ENCODE data around the gene TCP11X2. TPM values are rescaled to one million over a fixed set of nuclear protein-coding genes. Genes with fewer than 3 reads are reported as not detected.
"Not testable (repeated sequence)": the region's sequence is repeated elsewhere in the genome, so short reads cannot be mapped to it uniquely, and the experiment has no call there.

The TCP11X2 gene
- total and polyA plus RNA-seq, 7 donors = not detected

- no peaks in the 10 kb centered on the region for H3K36me3 ChIP-seq (ENCODE audit: insufficient read depth in 1 of 2, low read depth in 1 of 2)
- ATAC-seq = no peak
- no peaks in the 10 kb centered on the region for H3K9me3 ChIP-seq
- TF ChIP-seq CTCF (IDR thresholded peaks at IDR 0.05) = no peak
- WGBS, 3 donors = 83 to 99% (median 86%) methylated on average over 2 of the region's 2 CpGs
- intact Hi-C loops (cut with DNase I) = no loop called here
- no peak overlapping the region for H3K4me3 ChIP-seq
- H3K4me1 ChIP-seq = no peaks in the 10 kb centered on the region
- no peak overlapping the region for H3K27ac ChIP-seq
- peaks cover 0 to 13% (median 0%) of the 10 kb centered on the region in 3 donors for H3K27me3 ChIP-seq (ENCODE audit: insufficient read depth in 3 of 3, low read length in 2 of 3)
- DNase-seq = no peak
These were observed 27.1 kb upstream of the TCP11X2 start for GRCh38 chrX:102498732-102499131.

DNA sequence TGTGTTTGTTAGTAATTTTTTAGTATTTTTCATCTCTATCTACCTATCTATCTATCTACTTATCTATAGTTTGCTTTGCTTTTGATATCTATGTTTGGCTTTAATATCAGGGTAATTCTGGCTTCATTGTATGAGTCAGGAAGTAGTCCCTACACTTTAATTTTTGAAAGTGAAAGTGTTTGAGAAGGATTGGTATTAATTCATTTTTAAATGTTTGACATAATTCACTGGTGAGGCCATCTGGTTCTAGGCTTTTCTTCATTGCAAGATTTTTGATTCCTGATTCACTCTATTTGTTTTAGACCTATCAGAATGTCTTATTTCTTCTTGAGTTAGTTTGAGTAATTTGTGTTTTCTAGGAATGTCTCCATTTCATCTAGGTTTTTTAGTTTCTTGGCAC is 20.2 kb upstream of the TCP11X2 start:
- ATAC-seq = no peak
- no peaks in the 10 kb centered on the region for H3K36me3 ChIP-seq (ENCODE audit: insufficient read depth in 1 of 2, low read depth in 1 of 2)
- no peak overlapping the region for H3K27ac ChIP-seq
- no peak for DNase-seq
- H3K9me3 ChIP-seq = no peaks in the 10 kb centered on the region
- TF ChIP-seq CTCF (IDR thresholded peaks at IDR 0.05) = no peak
- H3K4me1 ChIP-seq = no peaks in the 10 kb centered on the region
- H3K27me3 ChIP-seq (ENCODE audit: insufficient read depth in 3 of 3, low read length in 2 of 3) = peaks cover 0 to 5% (median 0%) of the 10 kb centered on the region in 3 donors
- intact Hi-C loops (cut with DNase I) = no loop called here
- H3K4me3 ChIP-seq = no peak overlapping the region

- 0 to 31% (median 23%) methylated on average over 1 to 2 of the region's 5 CpGs for WGBS, 3 donors
These were observed 7.2 kb upstream of the TCP11X2 start for GRCh38 chrX:102478765-102479164.

DNA sequence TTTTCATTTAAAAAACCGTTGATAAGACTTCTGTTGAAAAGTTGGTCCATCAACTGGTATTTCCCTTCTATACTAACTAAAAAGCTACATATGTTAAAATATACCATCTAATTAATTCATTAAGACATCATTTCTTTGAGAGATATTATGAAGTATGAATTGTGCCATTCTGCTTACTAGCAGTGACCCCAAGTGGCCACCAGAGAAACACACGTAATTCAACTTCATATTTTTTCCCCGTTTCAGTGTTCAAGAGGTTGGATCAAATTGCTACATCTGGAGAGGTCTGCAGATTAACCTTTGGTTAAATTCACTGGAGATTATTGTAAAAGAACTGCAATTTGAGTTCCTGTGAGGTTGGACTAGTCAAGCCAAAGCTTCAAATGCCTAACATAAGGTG is 1.4 kb downstream of the TCP11X2 start:
- H3K27ac ChIP-seq; H3K4me3 ChIP-seq; H3K27me3 ChIP-seq (ENCODE audit: insufficient read depth in 3 of 3, low read length in 2 of 3); H3K4me1 ChIP-seq; intact Hi-C loops (cut with DNase I); ATAC-seq; H3K36me3 ChIP-seq (ENCODE audit: insufficient read depth in 1 of 2, low read depth in 1 of 2); DNase-seq; H3K9me3 ChIP-seq: not testable (repeated sequence)
- no CpG with 5 or more reads among the region's 3 CpGs for WGBS, 3 donors

More at GRCh38 chrX:102478765-102479164, 7.2 kb upstream of the TCP11X2 start:
- ATAC-seq; DNase-seq; H3K27me3 ChIP-seq (ENCODE audit: insufficient read depth in 3 of 3, low read length in 2 of 3); H3K9me3 ChIP-seq; H3K4me1 ChIP-seq; H3K36me3 ChIP-seq (ENCODE audit: insufficient read depth in 1 of 2, low read depth in 1 of 2); H3K27ac ChIP-seq; H3K4me3 ChIP-seq; intact Hi-C loops (cut with DNase I): not testable (repeated sequence)

DNA sequence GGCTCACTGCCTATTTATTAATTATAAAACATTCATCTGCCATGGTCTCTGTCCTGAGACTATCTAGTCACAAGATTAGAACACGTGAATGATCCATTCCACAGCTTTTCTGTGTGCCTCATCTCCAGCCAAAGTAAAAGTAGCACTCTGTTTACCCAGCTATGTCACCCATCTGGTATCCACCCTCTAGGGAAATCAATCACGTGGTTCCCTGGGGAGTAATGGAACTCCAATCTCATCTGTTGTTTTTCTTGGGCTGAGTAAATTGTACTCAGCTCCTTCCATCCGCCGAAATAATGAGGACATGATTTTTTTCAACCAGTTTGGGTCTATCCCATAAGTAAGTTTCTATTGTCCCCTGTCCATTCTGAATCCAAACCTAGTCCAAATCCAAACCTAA is 13.0 kb downstream of the TCP11X2 start:
- H3K27ac ChIP-seq; DNase-seq; H3K36me3 ChIP-seq (ENCODE audit: insufficient read depth in 1 of 2, low read depth in 1 of 2); H3K9me3 ChIP-seq; intact Hi-C loops (cut with DNase I); H3K27me3 ChIP-seq (ENCODE audit: insufficient read depth in 3 of 3, low read length in 2 of 3); H3K4me3 ChIP-seq; H3K4me1 ChIP-seq; ATAC-seq: not testable (repeated sequence)
- WGBS, 3 donors = no CpG with 5 or more reads among the region's 4 CpGs

GRCh38 chrX:102439908-102440307 is 31.7 kb downstream of the TCP11X2 start, which contains the start of gene NXF2B:
Gene NXF2B, minus strand, starts transcription at chrX:102440008. Its CDS starts 59,972 bp downstream, at chrX:102380036.
- H3K9me3 ChIP-seq; H3K27me3 ChIP-seq (ENCODE audit: insufficient read depth in 3 of 3, low read length in 2 of 3); H3K27ac ChIP-seq; H3K4me3 ChIP-seq; ATAC-seq; H3K4me1 ChIP-seq; intact Hi-C loops (cut with DNase I); H3K36me3 ChIP-seq (ENCODE audit: insufficient read depth in 1 of 2, low read depth in 1 of 2); DNase-seq: not testable (repeated sequence)
- WGBS, 3 donors = no CpG with 5 or more reads among the region's 11 CpGs

GRCh38 chrX:102414493-102414892 is 57.1 kb downstream of the TCP11X2 start:
- H3K4me3 ChIP-seq; H3K4me1 ChIP-seq; H3K27me3 ChIP-seq (ENCODE audit: insufficient read depth in 3 of 3, low read length in 2 of 3); DNase-seq; H3K27ac ChIP-seq; H3K36me3 ChIP-seq (ENCODE audit: insufficient read depth in 1 of 2, low read depth in 1 of 2); ATAC-seq; H3K9me3 ChIP-seq; intact Hi-C loops (cut with DNase I): not testable (repeated sequence)
- WGBS, 3 donors = no CpG with 5 or more reads among the region's 4 CpGs

Other genes with a start within 250 kb of the TCP11X2 start
- not detected for gene NXF2, start 224.6 kb downstream of the TCP11X2 start, total RNA-seq
- gene NXF2, start 224.6 kb downstream of the TCP11X2 start, polyA plus RNA-seq = not detected
- not detected for gene NXF2B, start 31.8 kb downstream of the TCP11X2 start, total RNA-seq
- gene NXF2B, start 31.8 kb downstream of the TCP11X2 start, polyA plus RNA-seq = not detected
- under 1 TPM in 1 of 4 donors, not detected in 3; 0.43 TPM for gene TMSB15A, start 44.9 kb upstream of the TCP11X2 start, total RNA-seq
- under 1 TPM in 1 of 3 donors, not detected in 2; 0.23 TPM for gene TMSB15A, start 44.9 kb upstream of the TCP11X2 start, polyA plus RNA-seq
- gene ARMCX5, start 127.7 kb upstream of the TCP11X2 start, total RNA-seq = 1 to 10 TPM; 2.9 to 7.4 (median 3.9) TPM
- gene ARMCX5, start 127.7 kb upstream of the TCP11X2 start, polyA plus RNA-seq = 1 to 10 TPM; 2.4 to 4.2 (median 2.9) TPM
- 1 to 10 TPM; 1.2 to 7.2 (median 2.5) TPM for gene GPRASP1, start 179.7 kb upstream of the TCP11X2 start, total RNA-seq
- gene GPRASP1, start 179.7 kb upstream of the TCP11X2 start, polyA plus RNA-seq = under 1 TPM; 0.43 to 0.89 (median 0.84) TPM
- gene GPRASP2, start 240.6 kb upstream of the TCP11X2 start, total RNA-seq = 10 to 100 TPM in 1 of 4 donors, 1 to 10 TPM in 3; 3.1 to 11.6 (median 3.4) TPM
- 1 to 10 TPM in 2 of 3 donors, under 1 TPM in 1; 0.89 to 1.8 (median 1.4) TPM for gene GPRASP2, start 240.6 kb upstream of the TCP11X2 start, polyA plus RNA-seq
- gene GPRASP3, start 248.9 kb upstream of the TCP11X2 start, total RNA-seq = 1 to 10 TPM; 1.5 to 6.2 (median 3.0) TPM
- gene GPRASP3, start 248.9 kb upstream of the TCP11X2 start, polyA plus RNA-seq = 1 to 10 TPM in 1 of 3 donors, under 1 TPM in 2; 0.52 to 2.3 (median 0.86) TPM